Immature natural killer cell (primary cell): ENCODE measurements around the gene TMEM69. TPM values are rescaled to one million over a fixed set of nuclear protein-coding genes. Genes with fewer than 3 reads are reported as not detected.
"Not testable (repeated sequence)": the region's sequence is repeated elsewhere in the genome, so short reads cannot be mapped to it uniquely, and the experiment has no call there.

Experiments used
- DNase-seq, 3 donors: peaks; one replicate each; pipeline ENCODE4 v3.0.0; 2022; ENCODE audit warnings: mixed read lengths in 1 of 3
- H3K27ac Mint-ChIP-seq, 6 donors: one replicate each; pipeline ENCODE4 v1.8.0; 2020; ENCODE audit warnings: mixed read lengths in 6 of 6, mild to moderate bottlenecking in 5 of 6, inconsistent platforms in 4 of 6, moderate library complexity in 3 of 6
- H3K27me3 Mint-ChIP-seq, 3 donors: one replicate each; pipeline ENCODE4 v1.8.0; 2020 to 2021; ENCODE audit warnings: low read depth in 3 of 3, mild to moderate bottlenecking in 3 of 3, mixed read lengths in 3 of 3, moderate library complexity in 3 of 3, inconsistent platforms in 1 of 3
- H3K36me3 Mint-ChIP-seq, 3 donors: one replicate each; pipeline ENCODE4 v1.8.0; 2020; ENCODE audit warnings: mixed read lengths in 3 of 3, inconsistent platforms in 2 of 3, mild to moderate bottlenecking in 2 of 3
- H3K4me1 Mint-ChIP-seq, 2 donors: one replicate each; pipeline ENCODE4 v1.8.0; 2020; ENCODE audit warnings: inconsistent platforms in 2 of 2, mild to moderate bottlenecking in 2 of 2, mixed read lengths in 2 of 2, moderate library complexity in 1 of 2
- H3K4me3 Mint-ChIP-seq, 5 donors: one replicate each; pipeline ENCODE4 v1.8.0; 2020; ENCODE audit warnings: mild to moderate bottlenecking in 5 of 5, mixed read lengths in 5 of 5, inconsistent platforms in 3 of 5, moderate library complexity in 3 of 5
- H3K9me3 Mint-ChIP-seq, 6 donors: one replicate each; pipeline ENCODE4 v1.8.0; 2020; ENCODE audit warnings: mild to moderate bottlenecking in 6 of 6, mixed read lengths in 6 of 6, inconsistent platforms in 4 of 6, moderate library complexity in 3 of 6
- polyA plus RNA-seq, 3 donors: library from polyadenylated mRNA; unstranded; fragments of 300-500 nt; fragmentation: Illumina TruSeq; gene quantifications; one replicate each; pipeline ENCODE4 v1.2.3, GENCODE V29; 2021

TMEM69 gene
- polyA plus RNA-seq, 3 donors from 2014 or later, result 15.2 to 33.7 (median 26.7) TPM

DNA sequence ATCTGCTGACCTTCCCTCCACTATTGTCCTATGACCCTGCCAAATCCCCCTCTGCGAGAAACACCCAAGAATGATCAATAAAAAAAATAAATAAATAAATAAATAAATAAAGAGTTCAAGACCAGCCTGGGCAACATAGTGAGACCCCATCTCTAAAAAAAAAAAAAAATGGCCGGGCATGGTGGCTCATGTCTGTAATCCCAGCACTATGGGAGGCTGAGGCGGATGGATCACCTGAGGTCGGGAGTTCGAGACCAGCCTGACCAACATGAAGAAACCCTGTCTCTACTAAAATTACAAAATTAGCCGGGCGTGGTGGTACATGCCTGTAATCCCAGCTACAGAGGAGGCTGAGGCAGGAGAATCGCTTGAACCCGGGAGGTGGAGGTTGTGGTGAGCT is 38.0 kb downstream of the TMEM69 start:
- H3K27me3 Mint-ChIP-seq, H3K9me3 Mint-ChIP-seq, DNase-seq, H3K36me3 Mint-ChIP-seq, H3K4me1 Mint-ChIP-seq, H3K27ac Mint-ChIP-seq, H3K4me3 Mint-ChIP-seq: not testable (repeated sequence)

DNA sequence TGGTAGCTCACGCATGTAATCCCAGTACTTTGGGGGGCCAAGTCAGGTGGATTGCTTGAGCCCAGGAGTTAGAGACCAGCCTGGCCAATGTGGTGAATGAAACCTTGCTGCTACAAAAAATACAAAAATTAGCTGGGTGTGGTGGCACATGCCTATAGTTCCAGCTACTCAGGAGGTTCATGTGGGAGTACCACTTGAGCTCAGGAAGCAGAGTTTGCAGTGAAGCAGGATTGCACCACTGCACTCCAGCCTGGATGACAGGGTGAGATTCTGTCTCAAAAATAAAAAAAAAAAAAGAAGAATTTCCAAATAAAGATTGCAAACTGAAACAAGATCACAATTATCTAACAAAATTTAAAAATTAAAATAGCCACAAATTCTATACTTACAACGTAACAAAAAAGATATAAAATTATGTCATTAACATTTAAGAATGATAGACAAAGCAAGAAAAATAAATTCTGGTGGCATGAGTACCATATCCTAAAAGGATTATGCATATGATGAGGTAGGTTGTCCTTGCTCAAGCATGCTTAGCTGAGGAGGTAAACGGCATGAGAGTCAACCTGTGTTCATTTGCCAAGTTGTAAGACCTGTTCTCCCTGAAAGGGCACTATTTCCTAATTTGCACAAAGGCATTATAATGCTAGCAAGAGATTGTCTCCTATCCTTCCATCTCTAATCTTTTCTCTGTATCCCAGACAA is 42.2 kb downstream of the TMEM69 start:
- Mint-ChIP-seq H3K27me3 (peaks cover 0 to 1% (median 0%) of the 10 kb centered on the region in 3 donors), H3K4me1 (peaks cover 7 to 13% of the 10 kb centered on the region in 2 donors), H3K9me3 (no peaks in the 10 kb centered on the region), H3K4me3 (no peak overlapping the region), H3K36me3 (peaks cover 3 to 9% (median 4%) of the 10 kb centered on the region in 3 donors), H3K27ac (peak overlapping the region in 3 of 6 donors; percentile 19 to 56 (median 54))
- no peak for DNase-seq

DNA sequence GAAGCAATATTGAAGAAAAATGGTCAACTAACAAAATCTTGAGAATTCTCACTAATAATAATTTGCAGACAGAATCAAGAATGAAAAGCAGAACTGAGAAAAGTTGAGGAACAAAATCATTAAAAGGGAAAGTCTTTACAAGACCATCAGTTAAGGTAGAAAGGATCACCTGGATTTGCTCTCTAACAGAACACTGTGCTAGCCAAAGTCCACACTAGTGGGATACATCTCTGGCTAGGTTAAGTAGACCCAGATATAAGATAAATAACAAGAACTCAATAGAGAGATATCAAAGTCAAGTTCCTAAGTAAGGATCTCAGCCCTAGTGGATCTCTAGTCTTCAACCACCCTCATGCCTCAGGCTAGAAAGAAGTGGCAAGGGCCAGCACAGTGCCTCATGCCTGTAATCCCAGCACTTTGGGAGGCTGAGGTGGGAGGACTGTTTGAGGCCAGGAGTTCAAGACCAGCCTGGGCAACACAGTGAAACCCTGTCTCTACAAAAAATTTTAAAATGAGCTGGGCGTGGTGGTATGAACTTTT is 42.9 kb downstream of the TMEM69 start:
- no peak for DNase-seq
- no peak overlapping the region for H3K4me3 Mint-ChIP-seq
- H3K4me1 Mint-ChIP-seq, result peaks cover 7 to 13% of the 10 kb centered on the region in 2 donors
- H3K9me3 Mint-ChIP-seq, result no peaks in the 10 kb centered on the region
- peaks cover 0 to 1% (median 0%) of the 10 kb centered on the region in 3 donors for H3K27me3 Mint-ChIP-seq
- H3K36me3 Mint-ChIP-seq, result peaks cover 3 to 9% (median 4%) of the 10 kb centered on the region in 3 donors
- H3K27ac Mint-ChIP-seq, result peak overlapping the region in 2 of 6 donors; percentile 54 to 56

DNA sequence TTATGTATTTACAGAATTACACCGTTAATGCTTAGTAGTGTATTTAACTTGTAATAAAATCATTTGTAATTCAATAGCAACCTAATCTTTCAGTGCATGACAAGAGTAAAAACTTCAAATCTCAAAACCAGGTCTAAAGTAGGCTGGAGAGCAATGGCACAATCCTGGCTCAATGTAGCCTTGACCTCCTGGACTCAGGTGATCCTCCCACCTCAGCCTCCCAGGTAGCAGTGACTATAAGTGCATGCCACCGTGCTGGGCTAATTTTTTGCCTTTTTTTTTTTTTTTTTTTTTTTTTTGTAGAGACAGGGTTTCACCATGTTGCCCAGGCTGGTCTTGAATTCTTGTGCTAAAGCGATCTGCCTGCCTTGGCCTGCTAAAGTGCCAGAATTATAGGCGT is 51.2 kb downstream of the TMEM69 start:
- no peak overlapping the region for H3K27ac Mint-ChIP-seq

DNA sequence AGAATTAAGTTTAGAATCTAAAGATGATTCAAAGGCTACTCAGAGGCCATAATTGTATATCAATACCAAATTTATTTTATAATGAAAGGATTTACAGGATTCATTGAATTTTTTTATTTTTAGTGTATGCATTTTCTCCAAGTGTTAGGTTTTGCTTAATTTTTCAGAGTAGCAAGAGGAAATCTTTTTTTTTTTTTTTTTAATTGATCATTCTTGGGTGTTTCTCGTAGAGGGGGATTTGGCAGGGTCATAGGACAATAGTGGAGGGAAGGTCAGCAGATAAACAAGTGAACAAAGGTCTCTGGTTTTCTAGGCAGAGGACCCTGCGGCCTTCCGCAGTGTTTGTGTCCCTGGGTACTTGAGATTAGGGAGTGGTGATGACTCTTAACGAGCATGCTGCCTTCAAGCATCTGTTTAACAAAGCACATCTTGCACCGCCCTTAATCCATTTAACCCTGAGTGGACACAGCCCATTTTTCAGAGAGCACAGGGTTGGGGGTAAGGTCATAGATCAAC is 51.7 kb downstream of the TMEM69 start:
- Mint-ChIP-seq H3K36me3 (peaks cover 16 to 24% (median 23%) of the 10 kb centered on the region in 3 donors), H3K4me1 (peaks cover 17 to 23% of the 10 kb centered on the region in 2 donors)
- not testable (repeated sequence) for H3K27ac Mint-ChIP-seq, DNase-seq, H3K4me3 Mint-ChIP-seq, H3K27me3 Mint-ChIP-seq, H3K9me3 Mint-ChIP-seq

More for the DNA sequence above, 51.2 kb downstream of the TMEM69 start:
- no peaks in the 10 kb centered on the region for H3K27me3 Mint-ChIP-seq
- no peaks in the 10 kb centered on the region for H3K9me3 Mint-ChIP-seq
- H3K4me1 Mint-ChIP-seq, result peaks cover 17 to 23% of the 10 kb centered on the region in 2 donors
- DNase-seq, result no peak
- no peak overlapping the region for H3K4me3 Mint-ChIP-seq
- H3K36me3 Mint-ChIP-seq, result peaks cover 16 to 21% (median 20%) of the 10 kb centered on the region in 3 donors

Other genes starting within 250 kb of the TMEM69 start
- 1 to 10 TPM in 2 of 3 donors, not detected in 1; 1.8 to 3.3 TPM for gene TESK2, start 197.0 kb upstream of the TMEM69 start, polyA plus RNA-seq
- gene CCDC163, start 188.1 kb upstream of the TMEM69 start, polyA plus RNA-seq, result 1 to 10 TPM; 3.6 to 5.3 (median 4.1) TPM
- gene MMACHC, start 187.9 kb upstream of the TMEM69 start, polyA plus RNA-seq, result 1 to 10 TPM in 1 of 3 donors, under 1 TPM in 1, not detected in 1; 0.41 to 2.0 TPM
- 100 to 1,000 TPM in 2 of 3 donors, 10 to 100 TPM in 1; 84.0 to 112 (median 112) TPM for gene PRDX1, start 166.3 kb upstream of the TMEM69 start, polyA plus RNA-seq
- 100 to 1,000 TPM in 1 of 3 donors, 10 to 100 TPM in 2; 89.1 to 133 (median 94.6) TPM for gene AKR1A1, start 137.4 kb upstream of the TMEM69 start, polyA plus RNA-seq
- gene NASP, start 104.1 kb upstream of the TMEM69 start, polyA plus RNA-seq, result 10 to 100 TPM; 33.7 to 78.0 (median 67.9) TPM
- under 1 TPM in 1 of 3 donors, not detected in 2; 0.47 TPM for gene CCDC17, start 64.1 kb upstream of the TMEM69 start, polyA plus RNA-seq
- gene GPBP1L1, start 1.6 kb upstream of the TMEM69 start, polyA plus RNA-seq, result 100 to 1,000 TPM in 1 of 3 donors, 10 to 100 TPM in 2; 76.5 to 120 (median 78.4) TPM
- 10 to 100 TPM; 13.4 to 20.4 (median 17.6) TPM for gene IPP, start 62.5 kb downstream of the TMEM69 start, polyA plus RNA-seq
- 1 to 10 TPM; 1.4 to 7.9 (median 7.4) TPM for gene MAST2, start 115.4 kb downstream of the TMEM69 start, polyA plus RNA-seq